Panc1 (cell line): ENCODE measurements around the gene C11orf98. TPM values are rescaled to one million over a fixed set of nuclear protein-coding genes. Genes with fewer than 3 reads are reported as not detected.

ENCODE experiments used
- ATAC-seq: fragments of 200-7000 bp; cut with Tn5 transposase; 2 replicates; pipeline ENCODE4 v1.9.1; 2020; ENCODE audit warnings: mild to moderate bottlenecking, moderate library complexity
- BruUV-seq: library from RNA; stranded (reverse); fragments of 400-500 nt; replicated peaks from 2 replicates; lab custom pipeline; 2021; lab: Mats Ljungman, UMichigan
- CTCF ChIA-PET: fragments of 300-600 bp; sonication (Branson Sonifier 250); formaldehyde crosslinking; loops from one replicate; lab custom pipeline; 2022; ENCODE audit warnings: antibody characterized with exemption; lab: Charles Lee
- POLR2A ChIA-PET: fragments of 300-600 bp; sonication (Branson Sonifier 250); formaldehyde crosslinking; loops from one replicate; lab custom pipeline; 2022; ENCODE audit warnings: antibody characterized with exemption; lab: Charles Lee
- DNase-seq: peaks from one replicate; pipeline ENCODE4 v3.0.0-alpha.2; 2010; ENCODE audit warnings: low read depth, low spot score
- H3K27ac ChIP-seq: 2 replicates; pipeline ENCODE4 v1.5.1; 2011; ENCODE audit warnings: mild to moderate bottlenecking, low read length, inconsistent platforms
- H3K27me3 ChIP-seq: fragments of 200-500 bp; sonication (Bioruptor generic); 2 replicates; pipeline ENCODE4 v1.6.0; 2014; ENCODE audit warnings: low read length, inconsistent platforms; ENCODE audit not compliant: control insufficient read depth, insufficient read depth
- H3K36me3 ChIP-seq: fragments of 200-500 bp; sonication (Bioruptor generic); 2 replicates; pipeline ENCODE4 v1.5.1; 2014; ENCODE audit warnings: inconsistent platforms, mild to moderate bottlenecking, low read length, moderate library complexity; ENCODE audit not compliant: control insufficient read depth, insufficient read depth
- H3K4me1 ChIP-seq: 2 replicates; pipeline ENCODE4 v1.5.1; 2011; ENCODE audit warnings: inconsistent platforms, mild to moderate bottlenecking, low read length, moderate library complexity; ENCODE audit not compliant: control insufficient read depth, insufficient read depth
- H3K4me3 ChIP-seq, 2 experiments: 2 replicates each; pipeline ENCODE4 v1.5.1; 2011 to 2012; ENCODE audit warnings: low read depth in 2 of 2, low read length in 2 of 2, mild to moderate bottlenecking in 2 of 2, inconsistent platforms in 1 of 2, moderate library complexity in 1 of 2
- H3K9me3 ChIP-seq: fragments of 200-500 bp; sonication (Bioruptor generic); 2 replicates; pipeline ENCODE4 v1.5.1; 2014; ENCODE audit warnings: low read depth, mild to moderate bottlenecking, inconsistent platforms, low read length, moderate library complexity; ENCODE audit not compliant: control insufficient read depth, insufficient read depth
- POLR2AphosphoS5 ChIP-seq: IDR thresholded peaks from 2 replicates; pipeline ENCODE4 v1.6.1; 2012; ENCODE audit warnings: mild to moderate bottlenecking, low read depth, low read length, moderate library complexity
- REST ChIP-seq, 2 experiments: IDR thresholded peaks; 2 replicates each; pipeline ENCODE4 v1.6.1; 2011 to 2012; ENCODE audit warnings: low read depth in 2 of 2, control low read depth in 1 of 2, low read length in 1 of 2, mild to moderate bottlenecking in 1 of 2, moderate library complexity in 1 of 2; ENCODE audit not compliant: insufficient read depth in 1 of 2
- SIN3A ChIP-seq: IDR thresholded peaks from 2 replicates; pipeline ENCODE4 v1.6.1; 2012; ENCODE audit warnings: low read depth, mild to moderate bottlenecking, low read length, moderate library complexity, borderline replicate concordance; ENCODE audit not compliant: insufficient read depth
- TCF7L2 ChIP-seq: IDR thresholded peaks from 2 replicates; pipeline ENCODE4 v1.6.1; 2011; ENCODE audit warnings: mild to moderate bottlenecking, low read depth, low read length, inconsistent platforms
- in situ Hi-C: cut with HindIII; loops from 2 replicates; pipeline ENCODE4 v1.10.0; 2016; ENCODE audit warnings: low sequenced_read_pairs, low pct_unique_long_range_greater_than_20kb
- intact Hi-C: fragments of 100-400 bp; cut with micrococcal nuclease; formaldehyde crosslinking; loops from one replicate; pipeline ENCODE4 v1.10.0; 2022; ENCODE audit not compliant: unreplicated experiment
- total RNA-seq: library from RNA; stranded (reverse); gene quantifications from one replicate; pipeline ENCODE4 v1.2.1, GENCODE V29; 2021; ENCODE audit not compliant: unreplicated experiment
- TF ChIP-seq, protein P1 (sequence below): fragments of 450-650 bp; IDR thresholded peaks from 2 replicates; pipeline ENCODE4 v1.5.1; 2017; ENCODE audit warnings: mild to moderate bottlenecking

The C11orf98 gene
- total RNA-seq, 1 experiment from 2014 or later = 96.7 TPM

DNA sequence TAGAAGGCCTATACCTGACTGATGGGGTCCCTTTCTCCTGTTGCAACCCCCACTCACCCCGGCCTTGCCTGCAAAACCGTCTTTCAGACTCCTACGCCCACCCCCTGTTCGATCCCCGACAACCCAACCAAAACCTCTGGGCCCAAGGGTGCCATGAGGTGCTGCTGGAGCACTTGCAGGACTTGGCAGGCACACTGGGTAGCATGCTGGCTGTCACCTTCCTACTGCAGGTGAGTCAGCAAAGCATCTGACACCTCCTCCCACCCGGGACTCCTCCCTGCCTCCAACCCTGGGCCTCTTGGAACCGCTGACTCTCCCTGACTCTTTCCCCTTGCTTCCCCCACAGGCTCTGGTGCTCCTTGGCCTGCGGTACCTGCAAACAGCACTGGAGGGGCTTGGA lies 50.7 kb downstream of the C11orf98 start:
- no peaks in the 10 kb centered on the region for H3K9me3 ChIP-seq
- H3K4me1 ChIP-seq = peaks cover 21% of the 10 kb centered on the region
- no peak overlapping the region for H3K4me3 ChIP-seq
- BruUV-seq = no TSS peak
- in situ Hi-C loops (no loop called here), intact Hi-C loops (no loop called here)
- CTCF ChIA-PET = no interaction called here
- H3K27ac ChIP-seq = peak overlapping the region; percentile 31; the same call in 1 of the 2 replicates
- POLR2A ChIA-PET = no interaction called here
- TF ChIP-seq TCF7L2 (no peak), SIN3A (no peak), REST (IDR thresholded peaks at IDR 0.05; ENCODE audit: insufficient read depth in 1 of 2, low read depth in 2 of 2, low read length in 1 of 2) (no peak), POLR2AphosphoS5 (no peak)
- TF ChIP-seq, protein P1, sequence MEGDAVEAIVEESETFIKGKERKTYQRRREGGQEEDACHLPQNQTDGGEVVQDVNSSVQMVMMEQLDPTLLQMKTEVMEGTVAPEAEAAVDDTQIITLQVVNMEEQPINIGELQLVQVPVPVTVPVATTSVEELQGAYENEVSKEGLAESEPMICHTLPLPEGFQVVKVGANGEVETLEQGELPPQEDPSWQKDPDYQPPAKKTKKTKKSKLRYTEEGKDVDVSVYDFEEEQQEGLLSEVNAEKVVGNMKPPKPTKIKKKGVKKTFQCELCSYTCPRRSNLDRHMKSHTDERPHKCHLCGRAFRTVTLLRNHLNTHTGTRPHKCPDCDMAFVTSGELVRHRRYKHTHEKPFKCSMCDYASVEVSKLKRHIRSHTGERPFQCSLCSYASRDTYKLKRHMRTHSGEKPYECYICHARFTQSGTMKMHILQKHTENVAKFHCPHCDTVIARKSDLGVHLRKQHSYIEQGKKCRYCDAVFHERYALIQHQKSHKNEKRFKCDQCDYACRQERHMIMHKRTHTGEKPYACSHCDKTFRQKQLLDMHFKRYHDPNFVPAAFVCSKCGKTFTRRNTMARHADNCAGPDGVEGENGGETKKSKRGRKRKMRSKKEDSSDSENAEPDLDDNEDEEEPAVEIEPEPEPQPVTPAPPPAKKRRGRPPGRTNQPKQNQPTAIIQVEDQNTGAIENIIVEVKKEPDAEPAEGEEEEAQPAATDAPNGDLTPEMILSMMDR = no peak
- DNase-seq = no peak
- no peaks in the 10 kb centered on the region; the same call in 1 of the 2 replicates for H3K36me3 ChIP-seq
- H3K27me3 ChIP-seq = no peaks in the 10 kb centered on the region
- ATAC-seq = no peak

DNA sequence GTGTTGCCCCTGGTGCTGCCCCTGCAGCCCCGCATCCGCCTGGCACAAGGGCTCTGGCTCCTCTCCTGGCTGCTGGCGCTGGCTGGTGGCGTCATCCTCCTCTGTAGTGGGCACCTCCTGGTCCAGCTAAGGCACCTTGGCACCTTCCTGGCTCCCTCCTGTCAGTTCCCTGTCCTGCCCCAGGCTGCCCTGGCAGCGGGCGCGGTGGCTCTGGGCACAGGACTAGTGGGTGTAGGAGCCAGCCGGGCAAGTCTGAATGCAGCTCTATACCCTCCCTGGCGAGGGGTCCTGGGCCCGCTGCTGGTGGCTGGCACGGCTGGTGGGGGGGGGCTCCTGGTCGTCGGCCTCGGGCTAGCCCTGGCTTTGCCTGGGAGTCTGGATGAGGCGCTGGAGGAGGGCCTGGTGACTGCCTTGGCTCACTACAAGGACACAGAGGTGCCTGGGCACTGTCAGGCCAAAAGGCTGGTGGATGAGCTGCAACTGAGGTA lies 51.7 kb downstream of the C11orf98 start:
- peak; percentile 14; the same call in 1 of the 2 replicates for ATAC-seq
- CTCF ChIA-PET = interaction anchor here (0.7 kb wide), 1 partner anchor 189 kb away, joined by 3 read pairs; no protein-coding TSS in a partner anchor

More for the DNA sequence above, 51.7 kb downstream of the C11orf98 start:
- H3K9me3 ChIP-seq = no peaks in the 10 kb centered on the region
- BruUV-seq = no TSS peak
- peak overlapping the region; percentile 63 for H3K27ac ChIP-seq
- intact Hi-C loops = no loop called here
- in situ Hi-C loops = no loop called here
- peaks cover 21% of the 10 kb centered on the region for H3K4me1 ChIP-seq
- no peak overlapping the region; a peak in 1 of 4 replicates for H3K4me3 ChIP-seq
- POLR2A ChIA-PET = no interaction called here
- no peak for DNase-seq
- TF ChIP-seq, protein P1 = no peak
- TF ChIP-seq SIN3A (no peak), POLR2AphosphoS5 (no peak), REST (IDR thresholded peaks at IDR 0.05; ENCODE audit: insufficient read depth in 1 of 2, low read depth in 2 of 2, low read length in 1 of 2) (no peak), TCF7L2 (no peak)
- no peaks in the 10 kb centered on the region for H3K27me3 ChIP-seq
- H3K36me3 ChIP-seq = no peaks in the 10 kb centered on the region; the same call in 1 of the 2 replicates
